Astrocyte of the cerebellum (primary cell): ENCODE results near the gene CHST11.

Experiments used
- DNase-seq: peaks from one replicate; pipeline ENCODE4 v3.0.0-alpha.2; 2011; ENCODE audit warnings: low read depth
- H3K4me3 ChIP-seq: 2 replicates; pipeline ENCODE4 v1.5.1; 2011; ENCODE audit warnings: mild to moderate bottlenecking, low read depth, low read length, moderate library complexity
- CTCF ChIP-seq: IDR thresholded peaks from 2 replicates; pipeline ENCODE4 v1.5.1; 2012; ENCODE audit warnings: low read length, low read depth, moderate library complexity, mild to moderate bottlenecking; ENCODE audit errors: missing control alignments
- in situ Hi-C: cut with HindIII; loops from 2 replicates; pipeline ENCODE4 v1.10.0; 2017; ENCODE audit warnings: low sequenced_read_pairs

CHST11 gene

GRCh38 chr12:104535369-104535768 is 78.6 kb downstream of the CHST11 start:
- in situ Hi-C loops, result no loop called here
- TF ChIP-seq CTCF, result no peak

GRCh38 chr12:104536841-104537240 is 80.1 kb downstream of the CHST11 start:
- TF ChIP-seq CTCF, result no peak
- no peak overlapping the region for H3K4me3 ChIP-seq
- in situ Hi-C loops, result no loop called here
- DNase-seq, result no peak

More at GRCh38 chr12:104535369-104535768, 78.6 kb downstream of the CHST11 start:
- peak; percentile 80 for DNase-seq
- no peak overlapping the region for H3K4me3 ChIP-seq

GRCh38 chr12:104538056-104538455 is 81.3 kb downstream of the CHST11 start:
- in situ Hi-C loops, result no loop called here
- no peak for DNase-seq
- H3K4me3 ChIP-seq, result no peak overlapping the region
- no peak for TF ChIP-seq CTCF

GRCh38 chr12:104538891-104539462 is 82.2 kb downstream of the CHST11 start:
- TF ChIP-seq CTCF, result no peak

GRCh38 chr12:104544836-104545235 is 88.1 kb downstream of the CHST11 start:
- in situ Hi-C loops, result no loop called here
- no peak for DNase-seq
- TF ChIP-seq CTCF, result no peak
- no peak overlapping the region for H3K4me3 ChIP-seq

More at GRCh38 chr12:104538891-104539462, 82.2 kb downstream of the CHST11 start:
- no peak overlapping the region for H3K4me3 ChIP-seq
- no peak for DNase-seq
- in situ Hi-C loops, result no loop called here

GRCh38 chr12:104546575-104546974 is 89.8 kb downstream of the CHST11 start:
- no peak for TF ChIP-seq CTCF
- no peak overlapping the region for H3K4me3 ChIP-seq
- in situ Hi-C loops, result no loop called here
- DNase-seq, result no peak
